H9 (cell line): ENCODE measurements around the gene PTMA. TPM values are rescaled to one million over a fixed set of nuclear protein-coding genes. Genes with fewer than 3 reads are reported as not detected.

Experiments used
- DNase-seq: peaks from one replicate; pipeline ENCODE4 v3.0.0-alpha.2; 2017
- H2AFZ ChIP-seq: one replicate; pipeline ENCODE4 v1.6.1; 2013; ENCODE audit warnings: mild to moderate bottlenecking, low read length, control low read depth, moderate library complexity
- H2AK5ac ChIP-seq: 2 replicates; pipeline ENCODE4 v1.6.1; 2013; ENCODE audit warnings: low read length, control low read depth, mixed read lengths; ENCODE audit not compliant: insufficient read length
- H2BK120ac ChIP-seq: one replicate; pipeline ENCODE4 v1.6.1; 2013; ENCODE audit warnings: low read depth, mild to moderate bottlenecking, low read length, control low read depth, inconsistent platforms; ENCODE audit not compliant: poor library complexity, severe bottlenecking
- H2BK12ac ChIP-seq: 2 replicates; pipeline ENCODE4 v1.6.1; 2013; ENCODE audit warnings: low read length, control low read depth, mixed read lengths, low read depth; ENCODE audit not compliant: insufficient read length
- H2BK15ac ChIP-seq: 2 replicates; pipeline ENCODE4 v1.6.1; 2013; ENCODE audit warnings: low read depth, low read length, control low read depth
- H2BK20ac ChIP-seq: one replicate; pipeline ENCODE4 v1.6.1; 2013; ENCODE audit warnings: low read depth, mild to moderate bottlenecking, low read length, control low read depth, inconsistent platforms; ENCODE audit not compliant: poor library complexity, severe bottlenecking
- H2BK5ac ChIP-seq: 2 replicates; pipeline ENCODE4 v1.6.1; 2013; ENCODE audit warnings: low read length, control low read depth, mixed read lengths; ENCODE audit not compliant: insufficient read length
- H3K14ac ChIP-seq: 2 replicates; pipeline ENCODE4 v1.6.1; 2013; ENCODE audit warnings: low read length, control low read depth; ENCODE audit not compliant: insufficient read depth
- H3K18ac ChIP-seq: 2 replicates; pipeline ENCODE4 v1.6.1; 2013; ENCODE audit warnings: low read depth, mild to moderate bottlenecking, mixed read lengths, low read length, control low read depth; ENCODE audit not compliant: insufficient read length
- H3K23ac ChIP-seq: 2 replicates; pipeline ENCODE4 v1.6.1; 2013; ENCODE audit warnings: low read length, control low read depth, mixed read lengths, low read depth; ENCODE audit not compliant: insufficient read length
- H3K23me2 ChIP-seq: 2 replicates; pipeline ENCODE4 v1.6.1; 2013; ENCODE audit warnings: low read depth, mild to moderate bottlenecking, mixed read lengths, low read length, control low read depth; ENCODE audit not compliant: insufficient read length, poor library complexity, severe bottlenecking
- H3K27ac ChIP-seq: 2 replicates; pipeline ENCODE4 v1.5.1; 2013; ENCODE audit warnings: low read length, control low read depth, mixed read lengths, low read depth; ENCODE audit not compliant: insufficient read length
- H3K27me3 ChIP-seq: 2 replicates; pipeline ENCODE4 v1.6.1; 2013; ENCODE audit warnings: low read length, control low read depth, inconsistent platforms; ENCODE audit not compliant: insufficient read depth
- H3K4ac ChIP-seq: 2 replicates; pipeline ENCODE4 v1.6.1; 2013; ENCODE audit warnings: low read depth, mild to moderate bottlenecking, control low read depth, inconsistent platforms, low read length, moderate library complexity
- H3K4me1 ChIP-seq: 2 replicates; pipeline ENCODE4 v1.6.1; 2013; ENCODE audit warnings: low read length, control low read depth, inconsistent platforms; ENCODE audit not compliant: insufficient read depth
- H3K4me2 ChIP-seq: 2 replicates; pipeline ENCODE4 v1.6.1; 2013; ENCODE audit warnings: low read length, control low read depth, mixed read lengths; ENCODE audit not compliant: insufficient read length, insufficient read depth
- H3K56ac ChIP-seq: 2 replicates; pipeline ENCODE4 v1.6.1; 2013; ENCODE audit warnings: low read depth, mild to moderate bottlenecking, mixed read lengths, low read length, control low read depth; ENCODE audit not compliant: insufficient read length
- H3K79me1 ChIP-seq: 2 replicates; pipeline ENCODE4 v1.6.1; 2013; ENCODE audit warnings: low read depth, mild to moderate bottlenecking, moderate library complexity, low read length, control low read depth, inconsistent platforms; ENCODE audit not compliant: insufficient read depth, poor library complexity, severe bottlenecking
- H3K79me2 ChIP-seq: 2 replicates; pipeline ENCODE4 v1.6.1; 2013; ENCODE audit warnings: low read length, control low read depth, inconsistent platforms; ENCODE audit not compliant: insufficient read depth
- H3K9ac ChIP-seq: 2 replicates; pipeline ENCODE4 v1.6.1; 2013; ENCODE audit warnings: low read length, control low read depth, mixed read lengths; ENCODE audit not compliant: insufficient read length; ENCODE audit errors: extremely low read depth
- H3K9me3 ChIP-seq: one replicate; pipeline ENCODE4 v1.6.1; 2013; ENCODE audit warnings: low read depth, low read length, inconsistent platforms; ENCODE audit not compliant: control insufficient read depth
- H3T11ph ChIP-seq: one replicate; pipeline ENCODE4 v1.6.1; 2013; ENCODE audit warnings: mild to moderate bottlenecking, low read length, control low read depth, inconsistent platforms
- H4K20me1 ChIP-seq: one replicate; pipeline ENCODE4 v1.6.1; 2013; ENCODE audit not compliant: control insufficient read depth, insufficient read length, insufficient read depth
- H4K5ac ChIP-seq: 2 replicates; pipeline ENCODE4 v1.6.1; 2013; ENCODE audit warnings: low read depth, mild to moderate bottlenecking, mixed read lengths, low read length, control low read depth; ENCODE audit not compliant: insufficient read length
- H4K8ac ChIP-seq: replicated peaks from 2 replicates; pipeline ENCODE4 v1.6.1; 2013; ENCODE audit warnings: low read length, control low read depth, mixed read lengths, low read depth; ENCODE audit not compliant: insufficient read length
- H4K91ac ChIP-seq: 2 replicates; pipeline ENCODE4 v1.6.1; 2013; ENCODE audit warnings: low read depth, mild to moderate bottlenecking, moderate library complexity, mixed read lengths, low read length, control low read depth; ENCODE audit not compliant: insufficient read length
- H3K27ac Mint-ChIP-seq, 3 experiments: 2 replicates in 2 of 3; 3 replicates in 1 of 3; pipeline ENCODE4 v1.8.0; 2020 to 2021; ENCODE audit warnings: mixed read lengths in 3 of 3, mild to moderate bottlenecking in 1 of 3, moderate library complexity in 1 of 3
- H3K27me3 Mint-ChIP-seq: 2 replicates; pipeline ENCODE4 v1.8.0; 2021; ENCODE audit warnings: low read depth, mild to moderate bottlenecking, moderate library complexity, mixed read lengths
- H3K36me3 Mint-ChIP-seq, 3 experiments: 2 replicates in 2 of 3; 3 replicates in 1 of 3; pipeline ENCODE4 v1.8.0; 2020 to 2021; ENCODE audit warnings: low read depth in 3 of 3, mixed read lengths in 3 of 3; ENCODE audit not compliant: insufficient read depth in 1 of 3
- H3K4me1 Mint-ChIP-seq, 2 experiments: 2 replicates each; pipeline ENCODE4 v1.8.0; 2020; ENCODE audit warnings: mixed read lengths in 2 of 2
- H3K4me3 Mint-ChIP-seq, 2 experiments: 2 replicates in 1 of 2; 3 replicates in 1 of 2; pipeline ENCODE4 v1.8.0; 2020 to 2021; ENCODE audit warnings: mild to moderate bottlenecking in 2 of 2, mixed read lengths in 2 of 2, moderate library complexity in 1 of 2
- H3K9me3 Mint-ChIP-seq, 2 experiments: 2 replicates in 1 of 2; 3 replicates in 1 of 2; pipeline ENCODE4 v1.8.0; 2020; ENCODE audit warnings: mild to moderate bottlenecking in 2 of 2, mixed read lengths in 2 of 2, moderate library complexity in 1 of 2
- CTCF ChIP-seq: fragments of 200-600 bp; sonication (generic); conservative IDR thresholded peaks from 3 replicates; pipeline ENCODE4 v1.8.0; 2021; ENCODE audit warnings: antibody characterized with exemption, mild to moderate bottlenecking
- WGBS: extraction: QIAGEN DNeasy Blood & Tissue Kit; methylation state at CpG from one replicate; pipeline ENCODE4 v1.1.7; 2013; ENCODE audit warnings: missing lambda C conversion rate, low lambda C conversion rate, mixed read lengths; ENCODE audit not compliant: insufficient read length; ENCODE audit errors: extremely low coverage; 5-methylcytosine and 5-hydroxymethylcytosine counted together
- total RNA-seq: library from RNA; stranded (reverse); gene quantifications from 2 replicates; pipeline ENCODE4 v1.2.1, GENCODE V29; 2021

The PTMA gene
- total RNA-seq, 1 experiment from 2014 or later: 1,963 TPM

GRCh38 chr2:231668981-231669380, 39.3 kb upstream of the PTMA start:
- Mint-ChIP-seq H3K4me3 (no peak overlapping the region), H3K36me3 (no peaks in the 10 kb centered on the region; a peak in 1 of 7 replicates), H3K27me3 (no peaks in the 10 kb centered on the region), H3K4me1 (peaks cover 29 to 48% of the 10 kb centered on the region in 2 experiments), H3K9me3 (no peaks in the 10 kb centered on the region), H3K27ac (no peak overlapping the region)
- Histone ChIP-seq H3K79me1 (no peaks in the 10 kb centered on the region), H3K79me2 (no peaks in the 10 kb centered on the region), H4K5ac (no peak overlapping the region), H3K18ac (no peak overlapping the region), H2BK5ac (no peak overlapping the region), H2BK15ac (no peak overlapping the region), H3K9ac (no peak overlapping the region), H3K14ac (no peak overlapping the region), H2AK5ac (no peak overlapping the region), H3K9me3 (no peaks in the 10 kb centered on the region), H2BK20ac (no peak overlapping the region), H3K4me1 (peaks cover 11% of the 10 kb centered on the region; the same call in 1 of the 2 replicates), H3K4ac (no peak overlapping the region), H3K4me2 (no peak overlapping the region), H3K27me3 (no peaks in the 10 kb centered on the region), H4K8ac (no peak overlapping the region), H4K91ac (no peak overlapping the region), H3K27ac (no peak overlapping the region), H2AFZ (no peak overlapping the region), H2BK120ac (no peak overlapping the region), H4K20me1 (no peaks in the 10 kb centered on the region), H2BK12ac (no peak overlapping the region), H3K23ac (no peak overlapping the region), H3K23me2 (peaks cover 3% of the 10 kb centered on the region), H3T11ph (no peak overlapping the region), H3K56ac (no peak overlapping the region)
- no peak for DNase-seq
- no peak for TF ChIP-seq CTCF
- no CpG with 5 or more reads among the region's 2 CpGs for WGBS
